Epithelial cell of esophagus (primary cell): ENCODE measurements around the gene ZNF358.

Source experiments
- DNase-seq: peaks from one replicate; pipeline ENCODE4 v3.0.0; 2010; ENCODE audit warnings: low read depth
- H3K4me3 ChIP-seq: 2 replicates; pipeline ENCODE4 v1.5.1; 2011; ENCODE audit warnings: mild to moderate bottlenecking, low read length, control low read depth
- TF ChIP-seq, protein P1 (sequence below): IDR thresholded peaks from 2 replicates; pipeline ENCODE4 v1.5.1; 2011; ENCODE audit warnings: low read depth, mild to moderate bottlenecking, low read length, control low read depth, inconsistent platforms; ENCODE audit not compliant: insufficient read depth; ENCODE audit errors: missing control alignments

Gene ZNF358

DNA sequence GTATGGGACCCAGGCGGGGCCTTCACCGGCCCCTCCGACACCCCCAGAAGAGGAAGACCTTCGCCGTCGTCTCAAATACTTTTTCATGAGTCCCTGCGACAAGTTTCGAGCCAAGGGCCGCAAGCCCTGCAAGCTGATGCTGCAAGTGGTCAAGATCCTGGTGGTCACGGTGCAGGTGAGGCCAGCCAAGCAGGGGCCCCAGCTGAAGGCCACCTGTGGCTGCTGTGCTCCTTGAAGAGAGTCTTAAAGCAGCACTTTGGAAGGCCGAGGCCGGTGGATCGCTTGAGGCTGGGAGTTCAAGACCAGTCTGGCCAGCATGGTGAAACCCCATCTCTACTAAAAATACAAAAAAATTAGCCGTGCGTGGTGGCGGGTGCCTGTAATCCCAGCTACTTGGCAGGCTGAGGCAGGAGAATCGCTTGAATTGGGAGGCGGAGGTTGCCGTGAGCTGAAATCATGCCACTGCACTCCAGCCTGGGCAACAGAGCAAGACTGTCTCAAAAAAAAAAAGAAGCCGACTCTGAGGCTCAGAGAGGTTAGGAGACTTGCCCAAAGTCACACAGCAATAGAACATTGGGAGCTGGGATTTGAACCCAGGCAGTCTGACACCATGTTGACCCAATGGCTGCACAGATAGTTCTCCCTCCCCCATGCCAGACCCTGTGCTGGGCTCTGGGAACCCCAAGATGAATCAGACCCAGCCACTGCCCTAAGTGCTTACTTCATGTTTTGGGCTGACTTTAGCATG, 9.3 kb downstream of the ZNF358 start:
- TF ChIP-seq, protein P1, sequence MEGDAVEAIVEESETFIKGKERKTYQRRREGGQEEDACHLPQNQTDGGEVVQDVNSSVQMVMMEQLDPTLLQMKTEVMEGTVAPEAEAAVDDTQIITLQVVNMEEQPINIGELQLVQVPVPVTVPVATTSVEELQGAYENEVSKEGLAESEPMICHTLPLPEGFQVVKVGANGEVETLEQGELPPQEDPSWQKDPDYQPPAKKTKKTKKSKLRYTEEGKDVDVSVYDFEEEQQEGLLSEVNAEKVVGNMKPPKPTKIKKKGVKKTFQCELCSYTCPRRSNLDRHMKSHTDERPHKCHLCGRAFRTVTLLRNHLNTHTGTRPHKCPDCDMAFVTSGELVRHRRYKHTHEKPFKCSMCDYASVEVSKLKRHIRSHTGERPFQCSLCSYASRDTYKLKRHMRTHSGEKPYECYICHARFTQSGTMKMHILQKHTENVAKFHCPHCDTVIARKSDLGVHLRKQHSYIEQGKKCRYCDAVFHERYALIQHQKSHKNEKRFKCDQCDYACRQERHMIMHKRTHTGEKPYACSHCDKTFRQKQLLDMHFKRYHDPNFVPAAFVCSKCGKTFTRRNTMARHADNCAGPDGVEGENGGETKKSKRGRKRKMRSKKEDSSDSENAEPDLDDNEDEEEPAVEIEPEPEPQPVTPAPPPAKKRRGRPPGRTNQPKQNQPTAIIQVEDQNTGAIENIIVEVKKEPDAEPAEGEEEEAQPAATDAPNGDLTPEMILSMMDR: no peak
- no peak overlapping the region for H3K4me3 ChIP-seq
- DNase-seq: no peak

DNA sequence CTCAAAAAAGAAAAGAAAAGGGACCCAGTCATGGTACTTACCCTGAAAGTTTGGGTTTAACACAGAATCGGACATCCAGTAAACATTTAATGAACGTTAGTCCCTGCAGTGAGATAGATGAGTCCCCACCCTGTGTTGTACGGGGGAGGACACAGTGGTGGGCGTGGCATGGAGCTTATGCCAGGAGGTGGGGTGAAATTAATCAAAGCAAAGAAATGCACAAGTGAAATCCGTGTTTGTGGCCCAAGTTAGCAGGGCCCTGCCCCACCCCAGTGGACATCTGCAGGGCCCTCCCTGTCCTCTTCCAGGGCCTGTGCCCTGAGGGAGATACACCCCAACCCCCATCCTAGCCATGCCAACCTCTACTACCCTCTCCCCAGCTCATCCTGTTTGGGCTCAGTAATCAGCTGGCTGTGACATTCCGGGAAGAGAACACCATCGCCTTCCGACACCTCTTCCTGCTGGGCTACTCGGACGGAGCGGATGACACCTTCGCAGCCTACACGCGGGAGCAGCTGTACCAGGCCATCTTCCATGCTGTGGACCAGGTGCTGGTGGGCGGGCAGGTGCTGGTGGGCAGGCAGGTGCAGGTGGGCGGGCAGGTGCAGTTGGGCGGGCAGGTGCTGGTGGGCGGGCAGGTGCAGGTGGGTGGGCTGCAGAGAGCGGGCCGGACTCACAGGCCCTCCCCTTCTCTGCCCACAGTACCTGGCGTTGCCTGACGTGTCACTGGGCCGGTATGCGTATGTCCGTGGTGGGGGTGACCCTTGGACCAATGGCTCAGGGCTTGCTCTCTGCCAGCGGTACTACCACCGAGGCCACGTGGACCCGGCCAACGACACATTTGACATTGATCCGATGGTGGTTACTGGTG, 10.4 kb downstream of the ZNF358 start:
- DNase-seq: no peak
- TF ChIP-seq, protein P1: no peak

DNA sequence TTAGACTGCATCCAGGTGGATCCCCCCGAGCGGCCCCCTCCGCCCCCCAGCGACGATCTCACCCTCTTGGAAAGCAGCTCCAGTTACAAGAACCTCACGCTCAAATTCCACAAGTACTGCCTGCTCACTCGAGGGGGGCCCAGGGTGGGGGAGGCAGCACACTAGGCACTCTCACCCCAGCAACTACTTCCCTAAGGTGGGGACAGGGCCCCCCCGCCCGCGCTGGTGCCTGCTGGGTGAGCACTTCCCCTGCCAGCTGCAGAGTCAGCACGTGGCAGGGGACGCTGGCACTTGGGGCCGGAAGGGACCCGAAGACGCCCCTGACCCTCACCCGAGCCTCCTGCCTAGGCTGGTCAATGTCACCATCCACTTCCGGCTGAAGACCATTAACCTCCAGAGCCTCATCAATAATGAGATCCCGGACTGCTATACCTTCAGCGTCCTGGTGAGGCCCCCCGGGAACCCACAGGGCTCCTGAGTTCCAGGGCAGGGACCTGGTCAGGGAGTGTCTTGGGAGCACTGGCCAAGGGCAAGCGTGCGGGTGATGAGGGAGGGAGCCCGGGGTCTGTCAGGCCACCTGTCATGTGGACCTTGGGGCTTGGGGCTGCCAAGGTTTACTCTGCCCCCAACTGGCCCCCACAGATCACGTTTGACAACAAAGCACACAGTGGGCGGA, 11.8 kb downstream of the ZNF358 start:
- H3K4me3 ChIP-seq: no peak overlapping the region
- no peak for DNase-seq
- TF ChIP-seq, protein P1: no peak

More for the DNA sequence above, 10.4 kb downstream of the ZNF358 start:
- no peak overlapping the region for H3K4me3 ChIP-seq

DNA sequence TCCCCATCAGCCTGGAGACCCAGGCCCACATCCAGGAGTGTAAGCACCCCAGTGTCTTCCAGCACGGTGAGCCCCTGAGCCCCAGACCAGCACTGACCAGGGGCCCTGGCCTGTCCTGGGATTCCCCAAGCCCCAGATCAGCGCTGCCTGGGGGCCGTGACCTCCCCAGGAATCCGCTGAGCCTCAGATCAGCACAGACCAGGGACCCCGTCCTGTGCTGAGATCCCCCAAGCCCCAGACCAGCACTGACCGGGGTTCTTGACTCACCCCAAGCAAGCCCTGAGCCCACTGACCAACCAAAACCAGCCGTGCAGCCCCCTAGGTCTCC, 12.3 kb downstream of the ZNF358 start:
- TF ChIP-seq, protein P1: no peak
- DNase-seq: no peak
- H3K4me3 ChIP-seq: no peak overlapping the region

DNA sequence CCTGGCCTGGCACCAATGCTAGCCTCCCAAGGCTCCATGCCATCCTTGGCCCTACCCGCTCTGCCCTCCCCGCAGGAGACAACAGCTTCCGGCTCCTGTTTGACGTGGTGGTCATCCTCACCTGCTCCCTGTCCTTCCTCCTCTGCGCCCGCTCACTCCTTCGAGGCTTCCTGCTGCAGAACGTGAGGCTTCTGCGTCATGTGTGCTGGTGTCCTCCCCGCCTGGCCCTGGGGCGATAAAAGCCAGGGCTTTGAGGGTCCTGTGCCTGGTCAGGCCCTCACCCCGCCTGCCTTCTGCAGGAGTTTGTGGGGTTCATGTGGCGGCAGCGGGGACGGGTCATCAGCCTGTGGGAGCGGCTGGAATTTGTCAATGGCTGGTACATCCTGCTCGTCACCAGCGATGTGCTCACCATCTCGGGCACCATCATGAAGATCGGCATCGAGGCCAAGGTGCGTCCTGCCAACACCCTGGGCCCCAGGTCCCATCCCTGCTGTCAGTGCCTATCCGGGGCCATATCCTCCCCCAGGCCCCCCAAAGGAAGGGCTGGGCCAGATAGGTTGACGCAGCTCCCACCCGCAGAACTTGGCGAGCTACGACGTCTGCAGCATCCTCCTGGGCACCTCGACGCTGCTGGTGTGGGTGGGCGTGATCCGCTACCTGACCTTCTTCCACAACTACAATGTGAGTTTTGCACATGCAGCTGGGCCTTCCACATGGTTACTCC, 12.8 kb downstream of the ZNF358 start:
- no peak for DNase-seq
- H3K4me3 ChIP-seq: no peak overlapping the region
- TF ChIP-seq, protein P1: no peak

DNA sequence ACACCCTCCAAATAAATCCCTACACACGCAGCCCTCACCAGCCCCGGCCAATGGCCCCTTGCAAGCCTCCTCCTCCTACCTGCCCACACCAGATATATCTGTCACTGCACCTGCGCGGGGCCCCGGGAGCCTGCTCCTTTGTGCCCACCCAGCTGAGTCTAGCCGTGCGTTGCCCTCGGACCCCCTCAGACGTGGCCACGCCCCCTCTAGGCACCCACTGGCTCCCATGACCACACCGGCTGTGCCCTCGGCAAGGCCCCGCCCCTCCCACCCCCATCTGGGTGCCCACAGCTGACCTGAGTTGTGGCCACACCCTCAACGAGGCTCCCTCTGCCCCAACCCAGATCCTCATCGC, 13.3 kb downstream of the ZNF358 start:
- H3K4me3 ChIP-seq: no peak overlapping the region
- TF ChIP-seq, protein P1: no peak
- no peak for DNase-seq
